ENCODE results near the gene SNX25.

SNX25 gene

DNA sequence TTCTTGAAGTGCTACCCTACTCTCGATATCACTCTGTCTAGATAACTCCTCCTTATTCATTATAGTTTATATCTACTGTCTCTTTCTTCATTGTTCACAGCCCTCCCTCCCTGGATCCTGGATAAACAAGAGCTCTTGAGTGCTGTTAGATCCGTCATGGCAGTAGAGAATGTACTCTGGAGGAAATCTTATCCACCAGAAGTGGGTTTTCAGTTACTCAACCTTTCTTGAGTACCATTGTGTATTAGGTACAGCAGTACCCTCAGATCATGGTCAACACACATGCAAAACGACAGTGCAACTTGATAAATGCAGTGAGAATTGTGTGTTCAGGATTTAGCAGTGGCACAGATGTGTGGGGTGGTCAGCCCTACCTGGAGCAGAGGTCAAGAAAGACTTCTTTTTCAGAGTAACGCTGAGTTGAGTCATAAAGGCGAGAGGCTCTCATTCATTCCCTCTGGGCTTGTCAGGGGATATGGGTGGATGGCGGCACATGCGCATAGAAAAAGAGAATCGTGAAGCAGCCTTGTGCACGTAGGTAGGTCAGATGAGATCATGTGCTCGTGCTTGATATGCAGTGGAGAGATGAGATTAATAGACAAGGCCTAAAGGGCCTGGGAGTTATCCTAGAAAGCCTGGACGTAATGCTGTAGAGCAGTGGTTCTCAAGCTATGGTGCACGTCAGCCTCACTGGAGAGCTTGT lies 89.5 kb downstream of the SNX25 start:
- Histone ChIP-seq H3K4me2 (ENCODE audit: low read length) (no peak overlapping the region), H3K9me3 (ENCODE audit: control insufficient read depth, insufficient read depth, low read length) (no peaks in the 10 kb centered on the region)

DNA sequence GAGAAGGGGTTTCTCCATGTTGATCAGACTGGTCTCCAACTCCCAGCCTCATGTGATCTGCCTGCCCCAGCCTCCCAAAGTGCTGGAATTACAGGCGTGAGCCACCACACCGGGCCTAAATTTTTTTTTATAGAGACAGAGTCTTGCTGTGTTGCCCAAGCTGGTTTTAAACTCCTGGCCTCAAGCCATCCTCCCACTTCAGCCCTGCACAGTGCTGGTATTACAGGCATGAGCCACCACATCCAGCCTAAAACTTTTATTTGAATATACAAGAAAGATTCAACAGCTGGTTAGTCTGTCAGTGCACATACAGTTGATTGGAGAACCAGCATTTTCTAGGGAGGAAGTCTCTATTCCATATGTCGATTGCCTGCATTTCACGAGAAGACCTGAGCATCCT lies 95.1 kb downstream of the SNX25 start:
- Histone ChIP-seq H3K79me2 (ENCODE audit: control insufficient read depth, low read length) (no peaks in the 10 kb centered on the region; the same call in none of the 2 replicates), H4K20me1 (ENCODE audit: control insufficient read depth, insufficient read depth, low read depth, low read length) (peaks cover 6% of the 10 kb centered on the region; the same call in 1 of the 2 replicates), H3F3A (ENCODE audit: control insufficient read depth, insufficient read depth) (0 out of 2 replicates have a peak, but pooled peaks cover 2% of the 10 kb centered on the region), H3K27ac (ENCODE audit: low read depth, low read length) (no peak overlapping the region), H3K27me3 (ENCODE audit: control insufficient read depth, low read length) (no peaks in the 10 kb centered on the region), H3K4me2 (ENCODE audit: low read length) (peak overlapping the region; percentile 25; the same call in 1 of the 2 replicates), H3K9me3 (ENCODE audit: control insufficient read depth, insufficient read depth, low read length) (no peaks in the 10 kb centered on the region), H3K4me1 (ENCODE audit: control insufficient read depth, low read length) (peaks cover 41% of the 10 kb centered on the region), H3K9me2 (replicated peaks; ENCODE audit: control insufficient read depth, low read length) (no peaks in the 10 kb centered on the region), H3K36me3 (ENCODE audit: control insufficient read depth, low read length) (peaks cover 40% of the 10 kb centered on the region), H3K4me3 (ENCODE audit: low read length) (no peak overlapping the region)
- TF ChIP-seq, protein P1, sequence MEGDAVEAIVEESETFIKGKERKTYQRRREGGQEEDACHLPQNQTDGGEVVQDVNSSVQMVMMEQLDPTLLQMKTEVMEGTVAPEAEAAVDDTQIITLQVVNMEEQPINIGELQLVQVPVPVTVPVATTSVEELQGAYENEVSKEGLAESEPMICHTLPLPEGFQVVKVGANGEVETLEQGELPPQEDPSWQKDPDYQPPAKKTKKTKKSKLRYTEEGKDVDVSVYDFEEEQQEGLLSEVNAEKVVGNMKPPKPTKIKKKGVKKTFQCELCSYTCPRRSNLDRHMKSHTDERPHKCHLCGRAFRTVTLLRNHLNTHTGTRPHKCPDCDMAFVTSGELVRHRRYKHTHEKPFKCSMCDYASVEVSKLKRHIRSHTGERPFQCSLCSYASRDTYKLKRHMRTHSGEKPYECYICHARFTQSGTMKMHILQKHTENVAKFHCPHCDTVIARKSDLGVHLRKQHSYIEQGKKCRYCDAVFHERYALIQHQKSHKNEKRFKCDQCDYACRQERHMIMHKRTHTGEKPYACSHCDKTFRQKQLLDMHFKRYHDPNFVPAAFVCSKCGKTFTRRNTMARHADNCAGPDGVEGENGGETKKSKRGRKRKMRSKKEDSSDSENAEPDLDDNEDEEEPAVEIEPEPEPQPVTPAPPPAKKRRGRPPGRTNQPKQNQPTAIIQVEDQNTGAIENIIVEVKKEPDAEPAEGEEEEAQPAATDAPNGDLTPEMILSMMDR (IDR thresholded peaks at IDR 0.05; ENCODE audit: low read depth, low read length, poor library complexity, severe bottlenecking): no peak
- no peak for TF ChIP-seq EZH2phosphoT487 (IDR thresholded peaks at IDR 0.05; ENCODE audit: borderline replicate concordance, low read length)

More for the DNA sequence above, 89.5 kb downstream of the SNX25 start:
- H3K4me1 ChIP-seq (ENCODE audit: control insufficient read depth, low read length): peaks cover 13% of the 10 kb centered on the region
- H3K9me2 ChIP-seq (replicated peaks; ENCODE audit: control insufficient read depth, low read length): no peaks in the 10 kb centered on the region
- H3F3A ChIP-seq (ENCODE audit: control insufficient read depth, insufficient read depth): no peaks in the 10 kb centered on the region
- no peak overlapping the region for H3K27ac ChIP-seq (ENCODE audit: low read depth, low read length)
- H3K36me3 ChIP-seq (ENCODE audit: control insufficient read depth, low read length): peaks cover 36% of the 10 kb centered on the region
- H4K20me1 ChIP-seq (ENCODE audit: control insufficient read depth, insufficient read depth, low read depth, low read length): no peaks in the 10 kb centered on the region
- no peak overlapping the region for H3K4me3 ChIP-seq (ENCODE audit: low read length)
- H3K27me3 ChIP-seq (ENCODE audit: control insufficient read depth, low read length): no peaks in the 10 kb centered on the region
- H3K79me2 ChIP-seq (ENCODE audit: control insufficient read depth, low read length): no peaks in the 10 kb centered on the region
- TF ChIP-seq, protein P1 (IDR thresholded peaks at IDR 0.05; ENCODE audit: low read depth, low read length, poor library complexity, severe bottlenecking): no peak
- no peak for TF ChIP-seq EZH2phosphoT487 (IDR thresholded peaks at IDR 0.05; ENCODE audit: borderline replicate concordance, low read length)

DNA sequence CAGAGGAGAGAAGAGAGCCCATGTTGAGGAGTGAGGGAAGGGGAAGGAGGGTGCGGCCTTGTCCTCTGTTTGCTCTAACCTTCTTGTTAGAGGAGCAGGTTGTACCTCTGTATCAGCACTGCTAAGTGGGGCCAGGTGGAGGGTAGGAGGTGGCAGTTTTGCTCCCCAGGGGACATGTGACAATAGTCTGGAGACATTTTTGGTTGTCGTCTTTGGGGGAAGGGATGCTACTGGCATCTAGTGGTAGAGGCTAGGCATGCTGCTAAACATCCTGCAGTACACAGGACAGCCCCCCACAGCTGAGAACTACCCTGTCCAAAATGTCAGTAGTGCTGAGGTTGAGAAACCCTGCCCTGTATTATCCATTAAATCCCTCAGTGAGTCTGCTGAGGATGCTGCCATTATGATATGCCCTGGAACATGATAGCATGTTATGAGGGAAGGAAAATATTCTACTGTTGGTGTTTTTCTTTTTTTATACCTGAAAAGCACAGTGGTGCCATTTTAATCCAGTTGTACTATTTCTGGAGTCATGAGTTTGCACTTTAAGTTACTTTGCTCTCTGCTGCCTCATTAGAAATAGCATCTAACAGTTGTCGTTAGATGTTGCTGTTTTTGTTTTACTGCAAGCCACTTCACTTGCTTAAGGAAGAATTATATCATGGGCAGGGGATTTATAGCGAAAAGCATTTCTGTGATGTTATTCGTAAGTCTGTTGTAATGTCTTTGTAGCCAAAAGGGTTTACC lies 95.7 kb downstream of the SNX25 start:
- TF ChIP-seq, protein P1 (IDR thresholded peaks at IDR 0.05; ENCODE audit: low read depth, low read length, poor library complexity, severe bottlenecking): peak; percentile 68
- TF ChIP-seq EZH2phosphoT487 (IDR thresholded peaks at IDR 0.05; ENCODE audit: borderline replicate concordance, low read length): no peak
- peaks cover 42% of the 10 kb centered on the region for H3K36me3 ChIP-seq (ENCODE audit: control insufficient read depth, low read length)
- H3F3A ChIP-seq (ENCODE audit: control insufficient read depth, insufficient read depth): 0 out of 2 replicates have a peak, but pooled peaks cover 2% of the 10 kb centered on the region
- H3K9me3 ChIP-seq (ENCODE audit: control insufficient read depth, insufficient read depth, low read length): no peaks in the 10 kb centered on the region
- H3K4me1 ChIP-seq (ENCODE audit: control insufficient read depth, low read length): peaks cover 47% of the 10 kb centered on the region
- no peaks in the 10 kb centered on the region; the same call in none of the 2 replicates for H3K79me2 ChIP-seq (ENCODE audit: control insufficient read depth, low read length)
- peaks cover 11% of the 10 kb centered on the region; the same call in 1 of the 2 replicates for H4K20me1 ChIP-seq (ENCODE audit: control insufficient read depth, insufficient read depth, low read depth, low read length)
- no peak overlapping the region for H3K4me3 ChIP-seq (ENCODE audit: low read length)
- H3K27me3 ChIP-seq (ENCODE audit: control insufficient read depth, low read length): no peaks in the 10 kb centered on the region
- no peaks in the 10 kb centered on the region for H3K9me2 ChIP-seq (replicated peaks; ENCODE audit: control insufficient read depth, low read length)
- H3K27ac ChIP-seq (ENCODE audit: low read depth, low read length): no peak overlapping the region
- peak overlapping the region; percentile 25; the same call in 1 of the 2 replicates for H3K4me2 ChIP-seq (ENCODE audit: low read length)
